Measurements from ENCODE around the gene CRYL1. TPM values are rescaled to one million over a fixed set of nuclear protein-coding genes. Genes with fewer than 3 reads are reported as not detected.

CRYL1 gene
- total and polyA plus RNA-seq, 2 of the 8 experiments (the other 6 are each of a cell fraction or from before 2014, with no cell fraction given), result 1.9 to 6.4 TPM

GRCh38 chr13:20425819-20426219, 99.8 kb downstream of the CRYL1 start:
- H3K14ac ChIP-seq (ENCODE audit: insufficient read length), result no peak overlapping the region
- DNase-seq (ENCODE audit: low read depth in 1 of 2, low spot score in 2 of 2) (no peak), FAIRE-seq (no peak)
- no peaks in the 10 kb centered on the region for H3K9me3 ChIP-seq (ENCODE audit: insufficient read depth in 2 of 2, low read depth in 1 of 2, low read length in 1 of 2)
- H2AFZ ChIP-seq (ENCODE audit: low read length), result no peak overlapping the region
- ChIA-PET CTCF (ENCODE audit: partially characterized antibody) (interaction anchor here (0.8 to 1.1 kb wide), 2 partner anchors 229 to 243 kb away, joined by 3 to 6 read pairs; no protein-coding TSS in a partner anchor), POLR2A (ENCODE audit: partially characterized antibody) (interaction anchor here (1.2 kb wide), 1 partner anchor 9 kb away, joined by 3 read pairs; no protein-coding TSS in a partner anchor)
- H4K5ac ChIP-seq (ENCODE audit: insufficient read length, low read depth, low read length), result no peak overlapping the region
- no peak overlapping the region for H2BK120ac ChIP-seq (replicated peaks; ENCODE audit: low read depth, low read length)
- no peaks in the 10 kb centered on the region for H3K27me3 ChIP-seq (replicated peaks in 1 of 4; ENCODE audit: control insufficient read depth in 3 of 4, extremely low read depth in 1 of 4, insufficient read depth in 3 of 4, low read length in 3 of 4)
- TF ChIP-seq CREB1 (IDR thresholded peaks at IDR 0.05) (no peak), E2F6 (IDR thresholded peaks at IDR 0.05) (no peak), RNF2 (IDR thresholded peaks at IDR 0.05; ENCODE audit: borderline replicate concordance, low read depth, low read length, missing control alignments, poor library complexity, severe bottlenecking) (no peak), RXRA (IDR thresholded peaks at IDR 0.05; ENCODE audit: insufficient read depth, low read depth, low read length) (no peak), SP2 (IDR thresholded peaks at IDR 0.05; ENCODE audit: low read length) (no peak), GABPA (IDR thresholded peaks at IDR 0.05; ENCODE audit: borderline replicate concordance, insufficient read depth, low read length) (no peak), CHD1 (IDR thresholded peaks at IDR 0.05; ENCODE audit: low read depth, low read length) (no peak), MAFK (IDR thresholded peaks at IDR 0.05; ENCODE audit: low read depth, low read length) (no peak), NRF1 (IDR thresholded peaks at IDR 0.05; ENCODE audit: low read depth, low read length) (no peak), SP4 (IDR thresholded peaks at IDR 0.05; ENCODE audit: low read length) (no peak), ZNF274 (IDR thresholded peaks at IDR 0.05; ENCODE audit: borderline replicate concordance, extremely low read depth, low read length) (no peak), FOSL1 (IDR thresholded peaks at IDR 0.05; ENCODE audit: insufficient read depth, low read depth, low read length) (no peak), TCF12 (IDR thresholded peaks at IDR 0.05; ENCODE audit: low read depth, low read length) (no peak)
- no peak overlapping the region for H3K4me3 ChIP-seq (ENCODE audit: extremely low read depth in 1 of 4, insufficient read depth in 2 of 4, low read depth in 3 of 4, low read length in 4 of 4)
- H3K18ac ChIP-seq (ENCODE audit: extremely low read depth, low read length), result no peak overlapping the region
- H4K8ac ChIP-seq (ENCODE audit: extremely low read depth, insufficient read depth, low read length), result no peak overlapping the region
- no peak overlapping the region for H2AK5ac ChIP-seq (ENCODE audit: low read depth, low read length)
- H3K27ac ChIP-seq (ENCODE audit: low read depth, low read length), result no peak overlapping the region
- WGBS, 2 experiments (ENCODE audit: extremely low coverage in 1 of 2, insufficient coverage in 1 of 2, insufficient read length in 1 of 2, insufficient replicate concordance in 2 of 2, low coverage in 1 of 2, low lambda C conversion rate in 2 of 2, missing lambda C conversion rate in 1 of 2), result 78% methylated on average over 7 of the region's 7 CpGs; no CpG with 5 or more reads in 1 of the 2 experiments
- H3K4ac ChIP-seq (replicated peaks; ENCODE audit: insufficient read length, low read depth, low read length), result no peak overlapping the region
- H3K79me1 ChIP-seq (ENCODE audit: low read depth, low read length), result no peaks in the 10 kb centered on the region
- no peak overlapping the region for H3K9ac ChIP-seq (replicated peaks in 1 of 4; ENCODE audit: extremely low read depth in 1 of 4, low read depth in 3 of 4, low read length in 3 of 4)
- H3K56ac ChIP-seq (replicated peaks; ENCODE audit: insufficient read length, low read depth, low read length), result no peak overlapping the region
- H2BK15ac ChIP-seq (ENCODE audit: low read length), result no peak overlapping the region
- no peak overlapping the region for H2BK5ac ChIP-seq (ENCODE audit: low read depth, low read length)
- H3K4me1 ChIP-seq (replicated peaks in 1 of 4; ENCODE audit: control insufficient read depth in 3 of 4, insufficient read depth in 4 of 4, low read length in 3 of 4), result peaks cover 0 to 3% (median 2%) of the 10 kb centered on the region in 4 experiments; a peak in 5 of 7 replicates
- H3K23me2 ChIP-seq (ENCODE audit: low read depth, low read length), result no peaks in the 10 kb centered on the region
- no peak overlapping the region for H3K4me2 ChIP-seq (ENCODE audit: insufficient read depth in 1 of 2, low read depth in 2 of 2, low read length in 2 of 2)
- H4K91ac ChIP-seq (replicated peaks; ENCODE audit: insufficient read length, low read length), result no peak overlapping the region
- H3K23ac ChIP-seq (ENCODE audit: insufficient read length), result no peak overlapping the region
- no peak overlapping the region for H2BK12ac ChIP-seq (ENCODE audit: low read depth, low read length)
- H3K36me3 ChIP-seq (ENCODE audit: control insufficient read depth in 2 of 4, insufficient read depth in 4 of 4, low read length in 3 of 4), result no peaks in the 10 kb centered on the region
- no peaks in the 10 kb centered on the region for H4K20me1 ChIP-seq (replicated peaks in 1 of 2; ENCODE audit: control insufficient read depth in 1 of 2, insufficient read depth in 2 of 2, low read length in 2 of 2)
- H2BK20ac ChIP-seq (ENCODE audit: low read length), result no peak overlapping the region
- H3K79me2 ChIP-seq (ENCODE audit: control insufficient read depth in 1 of 2, insufficient read depth in 2 of 2, low read length in 2 of 2), result no peaks in the 10 kb centered on the region
